Heart right ventricle (tissue), 16 donors: ENCODE measurements around the gene IHH. TPM values are rescaled to one million over a fixed set of nuclear protein-coding genes. Genes with fewer than 3 reads are reported as not detected.

Experiments
- ATAC-seq, 8 donors: fragments of 200-7000 bp; cut with Tn5 transposase; one replicate each; pipeline ENCODE4 v1.9.1; 2020; ENCODE audit warnings: mild to moderate bottlenecking in 8 of 8, moderate library complexity in 8 of 8, moderate number of reproducible peaks in 1 of 8
- DNase-seq, 2 donors: peaks; one replicate each; pipeline ENCODE4 v3.0.0-alpha.2; 2020
- H3K27ac ChIP-seq, 10 donors: fragments of 200-600 bp; sonication (generic) in 2 of 10; one replicate each; pipeline versions ENCODE4 v1.5.0 to v1.8.0; 2020 to 2022; ENCODE audit warnings: mild to moderate bottlenecking in 3 of 10
- H3K27me3 ChIP-seq, 7 donors: fragments of 200-600 bp; one replicate each; pipeline ENCODE4 v1.8.0; 2021 to 2022; ENCODE audit warnings: mild to moderate bottlenecking in 2 of 7
- H3K36me3 ChIP-seq, 9 donors: fragments of 200-600 bp; sonication (generic) in 1 of 9; one replicate each; pipeline versions ENCODE4 v1.5.0 to v1.8.0; 2020 to 2022; ENCODE audit warnings: mild to moderate bottlenecking in 2 of 9
- H3K4me1 ChIP-seq, 9 donors: fragments of 200-600 bp; sonication (generic) in 1 of 9; one replicate each; pipeline versions ENCODE4 v1.5.0 to v1.8.0; 2020 to 2022; ENCODE audit warnings: mild to moderate bottlenecking in 4 of 9
- H3K4me3 ChIP-seq, 10 donors: fragments of 200-600 bp; sonication (generic) in 2 of 10; one replicate each; pipeline versions ENCODE4 v1.5.0 to v1.8.0; 2020 to 2022; ENCODE audit warnings: mild to moderate bottlenecking in 7 of 10, moderate library complexity in 2 of 10
- H3K9me3 ChIP-seq, 11 donors: fragments of 200-600 bp in 10 of 11; sonication (generic) in 2 of 11; one replicate each; pipeline versions ENCODE4 v1.5.0 to v1.8.0; 2013 to 2022; ENCODE audit warnings: mild to moderate bottlenecking in 2 of 11, control low read depth in 1 of 11, moderate library complexity in 1 of 11
- CTCF ChIP-seq, 9 donors: fragments of 200-600 bp; sonication (generic) in 2 of 9; IDR thresholded peaks; one replicate each; pipeline versions ENCODE4 v1.5.0 to v1.8.0; 2021 to 2022; ENCODE audit warnings: antibody characterized with exemption in 9 of 9, mild to moderate bottlenecking in 5 of 9, moderate library complexity in 1 of 9
- WGBS, 2 donors: extraction: QIAGEN DNeasy Blood & Tissue Kit; methylation state at CpG; one replicate each; pipeline ENCODE4 v1.1.7; 2013; ENCODE audit warnings: inconsistent platforms in 1 of 2; 5-methylcytosine and 5-hydroxymethylcytosine counted together
- intact Hi-C, 10 donors: fragments of 100-400 bp; cut with DNase I; formaldehyde crosslinking; loops; one replicate each; pipeline versions ENCODE4 v1.11.1 to v1.14.2; 2022
- polyA plus RNA-seq, 2 donors: library from polyadenylated mRNA; stranded (reverse); fragments of 200-250 nt; gene quantifications; one replicate each; pipeline ENCODE4 v1.2.3, GENCODE V29; 2013
- total RNA-seq, 10 donors: library from RNA; stranded (reverse); fragmentation: NEBNext Ultra II Directional in 3 of 10; extraction: Animal tissue kit (Norgen Biotek cat#: 25700) in 3 of 10; gene quantifications; one replicate each; pipeline versions ENCODE4 v1.2.1 to v1.2.4, GENCODE V29; 2021 to 2023
- donor health status: Arrhythmogenic right ventricular cardiomyopathy.
- donor health status: ischemic (EF 13 %, LVEDD 7.1; RV severe dilation, severe dysfunction).
- donor health status: healthy with polysubstance abuse.
- donor health status: DM: no; HTN: yes; CAD: no.
- donor health status: DM: no; HTN: no; CAD: no.
- donor health status: ischemic (EF 25% LVEDD 6.9; RV normal size, moderate dysfunction).
- donor health status: ischemic (EF 25% LVEDD 5.7; RV mildly dilated, moderate dysfunction).
- donor health status: healthy.
- donor health status: DM: yes; HTN: yes; CAD: no.
- donor health status: Ischemic cardiomyopathy.
- donor health status: ischemic (EF 35%, LVEDD 5.7; RV mildly dilated, moderate dysfunction).
- donor health status: nonischemic (EF 11% LVEDD 7.7; RV severe dilation, severe dysfunction).
- donor health status: DM: yes; HTN: yes; CAD: no.
- donor health status: PGD.
- donor health status: ischemic (EF 29% LVEDD 5.4; RV normal size, mild dysfunction).
- donor health status: nonischemic (EF 23%, LVEDD 6.1; RV moderate dilation, normal function).

IHH gene
- total and polyA plus RNA-seq, 12 donors, result 0.03 to 0.16 TPM; not detected in 10

- DNase-seq (peak; percentile 33 to 62), ATAC-seq (peak; percentile 41 to 88 (median 62))
- intact Hi-C loops, result loop anchor here (1.0 to 10.0 kb wide), 12 partner anchors 56 to 246 kb away; partner anchors contain the start of gene PTPRN (in 1 of the 10)
- Histone ChIP-seq H3K36me3 (no peaks in the 10 kb centered on the region), H3K4me3 (peak overlapping the region in 5 of 10 donors; percentile 6 to 33 (median 10)), H3K4me1 (peaks cover 27 to 40% (median 37%) of the 10 kb centered on the region in 9 donors), H3K9me3 (no peaks in the 10 kb centered on the region), H3K27ac (no peak overlapping the region), H3K27me3 (peaks cover 39 to 99% (median 94%) of the 10 kb centered on the region in 7 donors)
- TF ChIP-seq CTCF (IDR thresholded peaks at IDR 0.05), result no peak
- WGBS, 2 donors, result 6% methylated on average over 42 of the region's 42 CpGs
Observed at GRCh38 chr2:219058541-219059374, 2.0 kb downstream of the IHH start.

GRCh38 chr2:219057709-219058540 is 2.8 kb downstream of the IHH start:
- TF ChIP-seq CTCF (IDR thresholded peaks at IDR 0.05), result peak; percentile 88 to 97 (median 96)
- intact Hi-C loops, result loop anchor here (1.0 to 10.0 kb wide), 11 partner anchors 57 to 247 kb away; partner anchors contain the start of gene PTPRN (in 1 of the 10)
- peaks cover 39 to 99% (median 88%) of the 10 kb centered on the region in 7 donors for H3K27me3 ChIP-seq
- ATAC-seq (peak; percentile 91 to 97 (median 94)), DNase-seq (peak; percentile 63 to 80)
- peak overlapping the region in 4 of 10 donors; percentile 4 to 21 (median 18) for H3K4me3 ChIP-seq
- no peaks in the 10 kb centered on the region for H3K36me3 ChIP-seq
- no peaks in the 10 kb centered on the region for H3K9me3 ChIP-seq
- H3K27ac ChIP-seq, result no peak overlapping the region
- WGBS, 2 donors, result 2 to 3% methylated on average over 52 of the region's 52 CpGs
- peaks cover 27 to 40% (median 37%) of the 10 kb centered on the region in 9 donors for H3K4me1 ChIP-seq

- intact Hi-C loops, result loop anchor here in 8 of 10 donors (5.0 to 10.0 kb wide), 7 partner anchors 58 to 248 kb away; partner anchors contain the start of gene PTPRN (in 1 of the 8)
- peaks cover 39 to 96% (median 83%) of the 10 kb centered on the region in 7 donors for H3K27me3 ChIP-seq
- TF ChIP-seq CTCF (IDR thresholded peaks at IDR 0.05), result no peak
- H3K4me3 ChIP-seq, result peak overlapping the region in 1 of 10 donors; percentile 21
- ATAC-seq (no peak), DNase-seq (no peak)
- peaks cover 27 to 40% (median 37%) of the 10 kb centered on the region in 9 donors for H3K4me1 ChIP-seq
- H3K9me3 ChIP-seq, result no peaks in the 10 kb centered on the region
- WGBS, 2 donors, result 12 to 14% methylated on average over 40 of the region's 40 CpGs
- H3K27ac ChIP-seq, result no peak overlapping the region
- H3K36me3 ChIP-seq, result no peaks in the 10 kb centered on the region
Observed at GRCh38 chr2:219056896-219057708, 3.6 kb downstream of the IHH start.
